Karpas-422 (cell line): Measurements from ENCODE around the gene ERBIN. TPM values are rescaled to one million over a fixed set of nuclear protein-coding genes. Genes with fewer than 3 reads are reported as not detected.
"Not testable (repeated sequence)": the region's sequence is repeated elsewhere in the genome, so short reads cannot be mapped to it uniquely, and the experiment has no call there.

Source experiments
- DNase-seq: peaks from one replicate; pipeline ENCODE4 v3.0.0-alpha.2; 2015
- H2AFZ ChIP-seq: fragments of 200-600 bp; sonication (generic); 2 replicates; pipeline ENCODE4 v1.6.1; 2014; ENCODE audit warnings: antibody characterized with exemption, low read length, mixed read lengths
- H3K27ac ChIP-seq: fragments of 200-600 bp; sonication (generic); 2 replicates; pipeline ENCODE4 v1.5.1; 2014; ENCODE audit warnings: mild to moderate bottlenecking, low read length, moderate library complexity
- H3K27me3 ChIP-seq: fragments of 200-600 bp; sonication (generic); 2 replicates; pipeline ENCODE4 v1.6.1; 2014; ENCODE audit warnings: low read length, mixed read lengths
- H3K36me3 ChIP-seq: fragments of 200-600 bp; sonication (generic); 2 replicates; pipeline ENCODE4 v1.6.1; 2014; ENCODE audit warnings: low read length, mixed read lengths; ENCODE audit not compliant: insufficient read depth
- H3K4me1 ChIP-seq: fragments of 200-600 bp; sonication (generic); 2 replicates; pipeline ENCODE4 v1.6.1; 2014; ENCODE audit warnings: mild to moderate bottlenecking, low read length, mixed read lengths
- H3K4me2 ChIP-seq: fragments of 200-600 bp; sonication (generic); 2 replicates; pipeline ENCODE4 v1.6.1; 2014; ENCODE audit warnings: low read length, low read depth, mild to moderate bottlenecking; ENCODE audit not compliant: poor library complexity, severe bottlenecking
- H3K4me3 ChIP-seq: fragments of 200-600 bp; sonication (generic); 2 replicates; pipeline ENCODE4 v1.5.1; 2014; ENCODE audit warnings: mild to moderate bottlenecking, antibody characterized with exemption, low read length, mixed read lengths
- H3K79me2 ChIP-seq: fragments of 200-600 bp; sonication (generic); 2 replicates; pipeline ENCODE4 v1.6.1; 2014; ENCODE audit warnings: mild to moderate bottlenecking, low read length, mixed read lengths
- H3K9ac ChIP-seq: fragments of 200-600 bp; sonication (generic); 2 replicates; pipeline ENCODE4 v1.6.0; 2014; ENCODE audit warnings: low read length
- H3K9me2 ChIP-seq: fragments of 200-600 bp; sonication (generic), shearing (Covaris generic); replicated peaks from 2 replicates; pipeline ENCODE4 v1.6.0; 2014; ENCODE audit warnings: mild to moderate bottlenecking, low read length, moderate library complexity; ENCODE audit not compliant: insufficient read depth
- H3K9me3 ChIP-seq: fragments of 300-700, 200-600 bp; sonication (generic); 2 replicates; pipeline ENCODE4 v1.6.1; 2014; ENCODE audit warnings: low read length, mixed read lengths
- H4K20me1 ChIP-seq: fragments of 200-600 bp; sonication (generic); 2 replicates; pipeline ENCODE4 v1.6.1; 2014; ENCODE audit warnings: mild to moderate bottlenecking, antibody characterized with exemption, low read length, low read depth; ENCODE audit not compliant: insufficient read depth
- total RNA-seq: library from RNA; depleted of rRNA; stranded (reverse); fragments of >200 nt; shearing (Covaris generic); gene quantifications from 2 replicates; pipeline ENCODE4 v1.2.3, GENCODE V29; 2014; ENCODE audit warnings: low replicate concordance

ERBIN gene
- total RNA-seq, 1 experiment from 2014 or later: 203 TPM

- H3K79me2 ChIP-seq: peaks cover 97% of the 10 kb centered on the region
- no peaks in the 10 kb centered on the region for H3K9me2 ChIP-seq
- no peaks in the 10 kb centered on the region for H3K4me1 ChIP-seq
- H4K20me1 ChIP-seq: no peaks in the 10 kb centered on the region
- H3K27me3 ChIP-seq: no peaks in the 10 kb centered on the region
- no peak overlapping the region for H3K27ac ChIP-seq
- H3K9me3 ChIP-seq: no peaks in the 10 kb centered on the region
- no peak overlapping the region for H3K9ac ChIP-seq
- no peak overlapping the region for H2AFZ ChIP-seq
- peaks cover 26% of the 10 kb centered on the region for H3K36me3 ChIP-seq
- no peak overlapping the region for H3K4me3 ChIP-seq
- DNase-seq: no peak
- no peak overlapping the region for H3K4me2 ChIP-seq
These were observed 25.9 kb downstream of the ERBIN start for GRCh38 chr5:65952259-65952658.

- no peaks in the 10 kb centered on the region for H3K9me3 ChIP-seq
- peaks cover 87% of the 10 kb centered on the region for H3K79me2 ChIP-seq
- H3K9me2 ChIP-seq: no peaks in the 10 kb centered on the region
- H3K4me2 ChIP-seq: no peak overlapping the region
- H3K27me3 ChIP-seq: no peaks in the 10 kb centered on the region
- no peaks in the 10 kb centered on the region for H4K20me1 ChIP-seq
- DNase-seq: no peak
- H3K27ac ChIP-seq: no peak overlapping the region
- peaks cover 21% of the 10 kb centered on the region for H3K36me3 ChIP-seq
- no peak overlapping the region for H3K4me3 ChIP-seq
- no peak overlapping the region for H2AFZ ChIP-seq
- no peak overlapping the region for H3K9ac ChIP-seq
- peaks cover 3% of the 10 kb centered on the region; the same call in 1 of the 2 replicates for H3K4me1 ChIP-seq
These were observed 27.8 kb downstream of the ERBIN start for GRCh38 chr5:65954200-65954599.

- Histone ChIP-seq H3K36me3 (peaks cover 15% of the 10 kb centered on the region), H3K27me3 (no peaks in the 10 kb centered on the region), H3K4me2 (no peak overlapping the region), H3K9me2 (no peaks in the 10 kb centered on the region), H3K4me1 (peaks cover 12% of the 10 kb centered on the region), H3K27ac (no peak overlapping the region), H3K9me3 (no peaks in the 10 kb centered on the region), H3K9ac (no peak overlapping the region), H2AFZ (no peak overlapping the region), H3K4me3 (no peak overlapping the region), H4K20me1 (no peaks in the 10 kb centered on the region), H3K79me2 (peaks cover 87% of the 10 kb centered on the region)
- DNase-seq: no peak
These were observed 29.4 kb downstream of the ERBIN start for GRCh38 chr5:65955746-65956145.

- H3K27me3 ChIP-seq, H3K9ac ChIP-seq, H3K27ac ChIP-seq, H3K9me3 ChIP-seq, H3K9me2 ChIP-seq, H3K4me2 ChIP-seq, H2AFZ ChIP-seq, H4K20me1 ChIP-seq, H3K4me3 ChIP-seq, DNase-seq: not testable (repeated sequence)
- H3K4me1 ChIP-seq: peaks cover 23% of the 10 kb centered on the region
- peaks cover 87% of the 10 kb centered on the region for H3K79me2 ChIP-seq
- peaks cover 14% of the 10 kb centered on the region for H3K36me3 ChIP-seq
These were observed 31.3 kb downstream of the ERBIN start for GRCh38 chr5:65957703-65958102.

- no peaks in the 10 kb centered on the region for H4K20me1 ChIP-seq
- peak overlapping the region; percentile 21 for H3K4me2 ChIP-seq
- H3K9ac ChIP-seq: no peak overlapping the region
- no peaks in the 10 kb centered on the region for H3K27me3 ChIP-seq
- H3K4me3 ChIP-seq: no peak overlapping the region
- H3K4me1 ChIP-seq: peaks cover 27% of the 10 kb centered on the region
- no peaks in the 10 kb centered on the region for H3K9me3 ChIP-seq
- no peak overlapping the region for H2AFZ ChIP-seq
- DNase-seq: no peak
- H3K79me2 ChIP-seq: peaks cover 87% of the 10 kb centered on the region
- no peak overlapping the region for H3K27ac ChIP-seq
- peaks cover 2% of the 10 kb centered on the region; the same call in 1 of the 2 replicates for H3K36me3 ChIP-seq
- H3K9me2 ChIP-seq: no peaks in the 10 kb centered on the region
These were observed 35.3 kb downstream of the ERBIN start for GRCh38 chr5:65961633-65962032.

- Histone ChIP-seq H3K9ac (no peak overlapping the region), H3K36me3 (peaks cover 1% of the 10 kb centered on the region; the same call in 1 of the 2 replicates), H4K20me1 (no peaks in the 10 kb centered on the region; the same call in 1 of the 2 replicates), H3K9me3 (no peaks in the 10 kb centered on the region), H3K4me3 (no peak overlapping the region), H2AFZ (no peak overlapping the region), H3K27ac (no peak overlapping the region), H3K4me2 (no peak overlapping the region), H3K4me1 (peaks cover 30% of the 10 kb centered on the region), H3K9me2 (no peaks in the 10 kb centered on the region), H3K79me2 (peaks cover 99% of the 10 kb centered on the region), H3K27me3 (no peaks in the 10 kb centered on the region)
- no peak for DNase-seq
These were observed 41.1 kb downstream of the ERBIN start for GRCh38 chr5:65967288-65968066.

- Histone ChIP-seq H3K27ac (no peak overlapping the region), H3K4me3 (no peak overlapping the region), H3K4me2 (no peak overlapping the region), H3K9ac (no peak overlapping the region), H3K4me1 (peaks cover 27% of the 10 kb centered on the region), H3K9me2 (no peaks in the 10 kb centered on the region), H4K20me1 (peaks cover 5% of the 10 kb centered on the region; the same call in 1 of the 2 replicates), H2AFZ (no peak overlapping the region), H3K27me3 (no peaks in the 10 kb centered on the region), H3K79me2 (peaks cover 99% of the 10 kb centered on the region), H3K36me3 (peaks cover 12% of the 10 kb centered on the region), H3K9me3 (no peaks in the 10 kb centered on the region)
- no peak for DNase-seq
These were observed 43.4 kb downstream of the ERBIN start for GRCh38 chr5:65969539-65970393.
